HEK293T (cell line): Measurements from ENCODE around the gene SAMD14.

Source experiments
- CTCF ChIA-PET: fragments of 350-600 bp; formaldehyde crosslinking; extraction: SDS; loops from one replicate; lab custom pipeline; 2021; ENCODE audit warnings: antibody characterized with exemption, inconsistent platforms; lab: Yijun Ruan, JAX
- POLR2A ChIA-PET: fragments of 350-600 bp; formaldehyde crosslinking; extraction: SDS; loops from one replicate; lab custom pipeline; 2020; ENCODE audit warnings: antibody characterized with exemption, inconsistent platforms; lab: Yijun Ruan, JAX
- DNase-seq: peaks from one replicate; pipeline ENCODE4 v3.0.0; 2012; ENCODE audit warnings: mixed read lengths; ENCODE audit errors: extremely low spot score
- ARNT ChIP-seq: fragments of 450-650 bp; IDR thresholded peaks from 2 replicates; pipeline ENCODE4 v1.6.1; 2017; ENCODE audit warnings: mild to moderate bottlenecking
- BHLHE40 ChIP-seq: fragments of 450-650 bp; IDR thresholded peaks from 2 replicates; pipeline ENCODE4 v1.6.1; 2016; ENCODE audit warnings: mild to moderate bottlenecking, moderate library complexity, borderline replicate concordance
- CTBP1 ChIP-seq: fragments of 450-650 bp; IDR thresholded peaks from 2 replicates; pipeline ENCODE4 v1.6.1; 2016; ENCODE audit warnings: borderline replicate concordance
- ELF4 ChIP-seq: fragments of 450-650 bp; IDR thresholded peaks from 2 replicates; pipeline ENCODE4 v1.6.1; 2017; ENCODE audit warnings: antibody characterized with exemption
- FOXA1 ChIP-seq: fragments of 450-650 bp; IDR thresholded peaks from 2 replicates; pipeline ENCODE4 v1.6.1; 2016; ENCODE audit warnings: mild to moderate bottlenecking
- FOXK2 ChIP-seq: fragments of 450-650 bp; IDR thresholded peaks from 2 replicates; pipeline ENCODE4 v1.6.1; 2016; ENCODE audit warnings: mild to moderate bottlenecking
- FOXM1 ChIP-seq: fragments of 450-650 bp; IDR thresholded peaks from 2 replicates; pipeline ENCODE4 v1.6.1; 2017; ENCODE audit warnings: mild to moderate bottlenecking, borderline replicate concordance
- HDGF ChIP-seq: fragments of 450-650 bp; IDR thresholded peaks from 2 replicates; pipeline ENCODE4 v1.6.1; 2017; ENCODE audit warnings: antibody characterized with exemption, borderline replicate concordance
- L3MBTL2 ChIP-seq: fragments of 450-650 bp; conservative IDR thresholded peaks from 2 replicates; pipeline ENCODE4 v1.6.1; 2016; ENCODE audit warnings: mild to moderate bottlenecking
- LEF1 ChIP-seq: fragments of 450-650 bp; IDR thresholded peaks from 2 replicates; pipeline ENCODE4 v1.6.1; 2017; ENCODE audit warnings: mild to moderate bottlenecking, borderline replicate concordance
- NFRKB ChIP-seq: fragments of 450-650 bp; IDR thresholded peaks from 2 replicates; pipeline ENCODE4 v1.6.1; 2016; ENCODE audit warnings: mild to moderate bottlenecking, moderate library complexity
- SP1 ChIP-seq: fragments of 450-650 bp; IDR thresholded peaks from 2 replicates; pipeline ENCODE4 v1.6.1; 2017
- SUZ12 ChIP-seq: fragments of 450-650 bp; IDR thresholded peaks from 2 replicates; pipeline ENCODE4 v1.6.1; 2016; ENCODE audit warnings: mild to moderate bottlenecking
- TARDBP ChIP-seq: fragments of 450-650 bp; IDR thresholded peaks from 2 replicates; pipeline ENCODE4 v1.6.1; 2016
- ZNF384 ChIP-seq: fragments of 450-650 bp; IDR thresholded peaks from 2 replicates; pipeline ENCODE4 v1.6.1; 2016
- TF ChIP-seq, protein P1 (sequence below): fragments of 450-650 bp; IDR thresholded peaks from 2 replicates; pipeline ENCODE4 v1.6.1; 2016

SAMD14 gene

GRCh38 chr17:50147841-50148225, 17.9 kb upstream of the SAMD14 start:
- ChIA-PET CTCF (interaction anchor here (0.6 to 1.0 kb wide), 3 partner anchors 13 to 33 kb away, joined by 3 read pairs; no protein-coding TSS in a partner anchor), POLR2A (interaction anchor here (0.9 to 2.7 kb wide), 3 partner anchors 10 to 24 kb away, joined by 3 to 25 read pairs (median 3); no protein-coding TSS in a partner anchor)
- no peak for DNase-seq
- TF ChIP-seq TARDBP (no peak), LEF1 (no peak)

DNA sequence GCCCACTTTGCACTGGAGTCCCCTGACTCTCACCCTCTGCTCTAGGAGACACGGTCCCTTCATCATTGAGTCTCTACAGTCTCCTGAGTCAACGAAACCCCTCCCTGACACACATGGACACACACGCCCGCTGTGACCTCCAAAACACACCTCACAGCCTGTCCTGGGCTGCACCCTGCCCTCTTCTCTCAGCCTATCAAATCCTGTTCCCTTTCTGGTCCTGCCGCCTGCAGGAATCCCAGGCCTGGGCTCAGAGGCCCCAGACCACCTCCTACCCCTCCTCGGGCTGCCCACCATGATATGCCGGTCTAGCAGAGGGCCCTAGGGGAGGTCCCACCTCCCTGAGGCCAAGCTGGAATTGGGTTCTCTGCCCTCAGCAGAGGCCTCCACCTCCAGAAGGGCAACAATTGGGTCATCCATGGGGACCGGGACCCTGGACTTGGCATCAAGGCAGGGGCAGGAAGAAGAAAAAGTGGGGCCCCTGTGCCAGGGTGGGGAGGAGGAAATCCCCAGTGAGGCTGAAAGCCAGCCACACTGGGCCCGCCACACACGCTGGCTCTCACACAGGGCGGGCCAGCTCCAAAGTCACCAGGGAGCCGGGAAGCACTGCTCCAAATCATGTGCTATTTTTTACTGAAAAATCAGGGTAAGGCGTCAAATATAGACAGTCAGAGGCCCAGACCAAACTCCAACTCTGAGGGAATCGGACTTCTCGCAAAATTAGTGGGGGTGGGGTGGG, 17.1 kb upstream of the SAMD14 start:
- POLR2A ChIA-PET = interaction anchor here (1.1 kb wide), 1 partner anchor 11 kb away, joined by 3 read pairs; no protein-coding TSS in a partner anchor

GRCh38 chr17:50146230-50146926, 16.4 kb upstream of the SAMD14 start:
- no peak for DNase-seq
- TF ChIP-seq, protein P1, sequence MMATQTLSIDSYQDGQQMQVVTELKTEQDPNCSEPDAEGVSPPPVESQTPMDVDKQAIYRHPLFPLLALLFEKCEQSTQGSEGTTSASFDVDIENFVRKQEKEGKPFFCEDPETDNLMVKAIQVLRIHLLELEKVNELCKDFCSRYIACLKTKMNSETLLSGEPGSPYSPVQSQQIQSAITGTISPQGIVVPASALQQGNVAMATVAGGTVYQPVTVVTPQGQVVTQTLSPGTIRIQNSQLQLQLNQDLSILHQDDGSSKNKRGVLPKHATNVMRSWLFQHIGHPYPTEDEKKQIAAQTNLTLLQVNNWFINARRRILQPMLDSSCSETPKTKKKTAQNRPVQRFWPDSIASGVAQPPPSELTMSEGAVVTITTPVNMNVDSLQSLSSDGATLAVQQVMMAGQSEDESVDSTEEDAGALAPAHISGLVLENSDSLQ = no peak
- TF ChIP-seq ZNF384 (no peak), FOXM1 (no peak), LEF1 (no peak), CTBP1 (no peak), HDGF (no peak), SUZ12 (no peak), NFRKB (no peak), FOXK2 (no peak), L3MBTL2 (no peak), FOXA1 (no peak), TARDBP (no peak), SP1 (no peak), ARNT (no peak), ELF4 (no peak)
- ChIA-PET POLR2A (no interaction called here), CTCF (interaction anchor here (1.3 to 2.1 kb wide), 3 partner anchors 9 to 15 kb away, joined by 3 to 12 read pairs (median 4); no protein-coding TSS in a partner anchor)

More for the DNA sequence above, 17.1 kb upstream of the SAMD14 start:
- no peak for DNase-seq
- no peak for TF ChIP-seq LEF1
- no peak for TF ChIP-seq SP1
- no peak for TF ChIP-seq ARNT
- TF ChIP-seq SUZ12 = no peak
- TF ChIP-seq, protein P1 = no peak
- no peak for TF ChIP-seq CTBP1
- TF ChIP-seq FOXM1 = no peak
- no peak for TF ChIP-seq HDGF
- TF ChIP-seq L3MBTL2 = no peak
- TF ChIP-seq ZNF384 = no peak
- no peak for TF ChIP-seq FOXK2
- TF ChIP-seq TARDBP = no peak
- TF ChIP-seq BHLHE40 = no peak
- TF ChIP-seq ELF4 = no peak
- TF ChIP-seq NFRKB = no peak
- TF ChIP-seq FOXA1 = no peak
- CTCF ChIA-PET = interaction anchor here (0.6 to 2.1 kb wide), 4 partner anchors 10 to 33 kb away, joined by 3 to 12 read pairs (median 3); no protein-coding TSS in a partner anchor

DNA sequence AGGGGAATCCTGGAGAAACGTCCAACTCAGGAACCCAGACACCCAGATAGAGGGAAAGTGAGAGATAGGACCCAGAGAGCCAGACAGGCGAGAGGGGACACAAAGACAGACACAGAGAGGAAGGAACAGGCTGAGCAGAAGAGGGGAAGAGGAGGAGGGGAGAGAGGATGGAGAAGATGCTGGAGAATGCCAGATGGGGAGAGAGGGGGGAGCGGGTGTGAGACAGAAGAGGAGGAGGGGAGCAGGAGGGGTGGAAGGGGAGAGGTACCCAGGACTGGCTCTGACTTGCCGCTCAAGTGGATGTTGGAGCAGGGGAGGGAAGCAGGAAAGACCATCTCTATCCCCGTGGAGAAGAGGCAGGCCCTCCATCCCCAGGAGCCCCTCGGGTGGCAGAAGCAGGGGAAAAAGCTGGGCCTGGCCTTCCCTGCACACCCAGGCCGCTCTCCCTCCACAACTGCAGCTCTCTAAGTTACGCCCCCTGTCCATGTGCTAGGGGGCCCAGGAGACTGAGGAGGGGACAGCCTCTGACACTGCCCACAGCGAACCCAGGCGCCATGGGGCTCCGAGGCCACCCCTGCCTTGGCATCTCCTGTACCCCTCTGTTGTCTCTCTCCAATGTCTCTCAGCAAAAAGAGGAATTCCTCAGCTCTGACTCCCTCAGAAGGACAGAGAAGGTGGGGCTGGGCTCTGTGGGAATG, 15.7 kb upstream of the SAMD14 start:
- no peak for TF ChIP-seq ARNT
- no peak for TF ChIP-seq FOXK2
- TF ChIP-seq FOXA1 = no peak
- no peak for TF ChIP-seq ZNF384
- no peak for TF ChIP-seq NFRKB
- TF ChIP-seq LEF1 = no peak
- TF ChIP-seq SP1 = no peak
- no peak for TF ChIP-seq ELF4
- TF ChIP-seq, protein P1 = no peak
- TF ChIP-seq FOXM1 = no peak
- no peak for TF ChIP-seq CTBP1
- TF ChIP-seq BHLHE40 = no peak
- TF ChIP-seq L3MBTL2 = no peak
- no peak for DNase-seq
- ChIA-PET POLR2A (interaction anchor here (0.6 to 3.5 kb wide), 2 partner anchors 15 to 44 kb away, joined by 3 to 12 read pairs; no protein-coding TSS in a partner anchor), CTCF (interaction anchor here (1.1 to 2.1 kb wide), 4 partner anchors 9 to 34 kb away, joined by 3 to 12 read pairs (median 4); no protein-coding TSS in a partner anchor)
